Left lung (tissue), 10 donors: ENCODE results near the gene KCNJ4. TPM values are rescaled to one million over a fixed set of nuclear protein-coding genes. Genes with fewer than 3 reads are reported as not detected.

ENCODE experiments used
- ATAC-seq: fragments of 200-7000 bp; cut with Tn5 transposase; one replicate; pipeline ENCODE4 v1.9.1; 2020; ENCODE audit warnings: moderate library complexity
- DNase-seq, 4 donors: peaks; one replicate each; pipeline ENCODE4 v3.0.0-alpha.2; 2013 to 2020
- H3K27ac ChIP-seq, 2 donors: fragments of 200-600 bp; sonication (generic) in 1 of 2; one replicate each; pipeline versions ENCODE4 v1.5.0 to v1.8.0; 2020 to 2021
- H3K27me3 ChIP-seq, 2 donors: fragments of 200-600 bp; sonication (generic) in 1 of 2; one replicate each; pipeline versions ENCODE4 v1.5.0 to v1.8.0; 2020 to 2021
- H3K36me3 ChIP-seq, 2 donors: fragments of 200-600 bp; sonication (generic) in 1 of 2; one replicate each; pipeline versions ENCODE4 v1.5.0 to v1.8.0; 2020 to 2021
- H3K4me1 ChIP-seq, 2 donors: fragments of 200-600 bp; one replicate each; pipeline ENCODE4 v1.8.0; 2021
- H3K4me3 ChIP-seq, 2 donors: fragments of 200-600 bp; sonication (generic) in 1 of 2; one replicate each; pipeline versions ENCODE4 v1.5.0 to v1.8.0; 2020 to 2021; ENCODE audit warnings: mild to moderate bottlenecking in 1 of 2
- H3K9me3 ChIP-seq, 2 donors: fragments of 200-600 bp; sonication (generic) in 1 of 2; one replicate each; pipeline versions ENCODE4 v1.5.0 to v1.8.0; 2020 to 2021
- CTCF ChIP-seq, 2 donors: fragments of 200-600 bp; sonication (generic) in 1 of 2; IDR thresholded peaks; one replicate each; pipeline versions ENCODE4 v1.5.0 to v1.8.0; 2021; ENCODE audit warnings: antibody characterized with exemption in 2 of 2
- intact Hi-C, 2 donors: fragments of 100-400 bp; cut with DNase I; formaldehyde crosslinking; loops; one replicate each; pipeline versions ENCODE4 v1.11.2 to v1.14.2; 2022
- polyA plus RNA-seq, 6 donors: library from polyadenylated mRNA; unstranded; fragments of 120-200 nt; gene quantifications; one replicate each; pipeline ENCODE4 v1.2.1, GENCODE V29; 2013; ENCODE audit not compliant: insufficient read length in 6 of 6
- total RNA-seq, 2 donors: library from RNA; stranded (reverse); fragmentation: NEBNext Ultra II Directional; extraction: Animal tissue kit (Norgen Biotek cat#: 25700); gene quantifications; one replicate each; pipeline ENCODE4 v1.2.1, GENCODE V29; 2021
- donor health status: DM: no; HTN: yes; CAD: no.
- donor health status: DM: no; HTN: no; CAD: no.

The KCNJ4 gene
- total and polyA plus RNA-seq, 8 donors = 0.07 TPM; not detected in 6

- Histone ChIP-seq H3K4me1 (peaks cover 0 to 16% of the 10 kb centered on the region in 2 donors), H3K36me3 (no peaks in the 10 kb centered on the region), H3K9me3 (no peaks in the 10 kb centered on the region), H3K4me3 (no peak overlapping the region), H3K27ac (no peak overlapping the region), H3K27me3 (peaks cover 39 to 97% of the 10 kb centered on the region in 2 donors)
- TF ChIP-seq CTCF (IDR thresholded peaks at IDR 0.05) = no peak
- ATAC-seq = no peak
- no peak for DNase-seq
- intact Hi-C loops = no loop called here
These were observed 1.0 kb downstream of the KCNJ4 start for GRCh38 chr22:38453996-38454352.

GRCh38 chr22:38453066-38453672 lies 1.8 kb downstream of the KCNJ4 start:
- H3K4me3 ChIP-seq = no peak overlapping the region
- DNase-seq = no peak
- peaks cover 0 to 16% of the 10 kb centered on the region in 2 donors for H3K4me1 ChIP-seq
- H3K9me3 ChIP-seq = no peaks in the 10 kb centered on the region
- intact Hi-C loops = no loop called here
- TF ChIP-seq CTCF (IDR thresholded peaks at IDR 0.05) = no peak
- no peaks in the 10 kb centered on the region for H3K36me3 ChIP-seq
- ATAC-seq = no peak
- peaks cover 34 to 97% of the 10 kb centered on the region in 2 donors for H3K27me3 ChIP-seq
- no peak overlapping the region for H3K27ac ChIP-seq

GRCh38 chr22:38452373-38453065 lies 2.5 kb downstream of the KCNJ4 start:
- peaks cover 34 to 93% of the 10 kb centered on the region in 2 donors for H3K27me3 ChIP-seq
- peak in 1 of 4 donors; percentile 54 for DNase-seq

GRCh38 chr22:38451864-38452263 lies 3.1 kb downstream of the KCNJ4 start:
- Histone ChIP-seq H3K4me3 (no peak overlapping the region), H3K4me1 (peaks cover 0 to 16% of the 10 kb centered on the region in 2 donors), H3K36me3 (no peaks in the 10 kb centered on the region), H3K27me3 (peaks cover 34 to 89% of the 10 kb centered on the region in 2 donors), H3K27ac (no peak overlapping the region), H3K9me3 (no peaks in the 10 kb centered on the region)
- no peak for TF ChIP-seq CTCF (IDR thresholded peaks at IDR 0.05)
- ATAC-seq = no peak
- intact Hi-C loops = no loop called here
- DNase-seq = no peak

More at GRCh38 chr22:38452373-38453065, 2.5 kb downstream of the KCNJ4 start:
- intact Hi-C loops = no loop called here
- Histone ChIP-seq H3K36me3 (no peaks in the 10 kb centered on the region), H3K9me3 (no peaks in the 10 kb centered on the region), H3K4me1 (peaks cover 0 to 16% of the 10 kb centered on the region in 2 donors), H3K27ac (no peak overlapping the region), H3K4me3 (no peak overlapping the region)
- ATAC-seq = peak; percentile 14
- TF ChIP-seq CTCF (IDR thresholded peaks at IDR 0.05) = no peak

GRCh38 chr22:38451404-38451803 lies 3.6 kb downstream of the KCNJ4 start:
- H3K4me3 ChIP-seq = no peak overlapping the region
- H3K27ac ChIP-seq = no peak overlapping the region
- H3K9me3 ChIP-seq = no peaks in the 10 kb centered on the region
- intact Hi-C loops = no loop called here
- ATAC-seq (no peak), DNase-seq (no peak)
- TF ChIP-seq CTCF (IDR thresholded peaks at IDR 0.05) = no peak
- H3K4me1 ChIP-seq = peaks cover 0 to 16% of the 10 kb centered on the region in 2 donors
- peaks cover 30 to 89% of the 10 kb centered on the region in 2 donors for H3K27me3 ChIP-seq
- H3K36me3 ChIP-seq = no peaks in the 10 kb centered on the region
